Activated CD8-positive, alpha-beta T cell treated with anti-CD3 and anti-CD28 coated beads, Interleukin-2, amount 10 ng/mL, durations not matched to agents 7 days and 5 days (primary cell): ENCODE data around the gene PPP2R2C. TPM values are rescaled to one million over a fixed set of nuclear protein-coding genes. Genes with fewer than 3 reads are reported as not detected.

ENCODE experiments used
- ATAC-seq: fragments of 150-1000 bp; cut with Tn5 transposase; one replicate; pipeline ENCODE4 v1.10.0; 2021; ENCODE audit warnings: moderate library complexity
- CTCF ChIA-PET: fragments of 350-600 bp; sonication (Branson Sonifier 250); formaldehyde crosslinking; loops from one replicate; lab custom pipeline; 2021; ENCODE audit warnings: antibody characterized with exemption; lab: Charles Lee
- POLR2A ChIA-PET: fragments of 350-600 bp; sonication (Branson Sonifier 250); formaldehyde crosslinking; loops from one replicate; lab custom pipeline; 2021; ENCODE audit warnings: antibody characterized with exemption; lab: Charles Lee
- DNase-seq: peaks from one replicate; pipeline ENCODE4 v3.0.0-alpha.2; 2020
- H3K27ac Mint-ChIP-seq: one replicate; pipeline ENCODE4 v1.8.0; 2021; ENCODE audit warnings: mild to moderate bottlenecking, mixed read lengths
- H3K27me3 Mint-ChIP-seq: one replicate; pipeline ENCODE4 v1.8.0; 2021; ENCODE audit warnings: low read depth, mixed read lengths
- H3K36me3 Mint-ChIP-seq: one replicate; pipeline ENCODE4 v1.8.0; 2021; ENCODE audit warnings: low read depth, mixed read lengths
- H3K4me1 Mint-ChIP-seq: one replicate; pipeline ENCODE4 v1.8.0; 2021; ENCODE audit warnings: low read depth, mixed read lengths
- H3K4me3 Mint-ChIP-seq: one replicate; pipeline ENCODE4 v1.8.0; 2021; ENCODE audit warnings: mild to moderate bottlenecking, mixed read lengths
- H3K9me3 Mint-ChIP-seq: one replicate; pipeline ENCODE4 v1.8.0; 2022; ENCODE audit warnings: mixed read lengths; ENCODE audit not compliant: insufficient read depth
- total RNA-seq, 2 experiments: library from RNA; stranded (reverse); gene quantifications; one replicate each; pipeline ENCODE4 v1.2.3, GENCODE V29; 2021

The PPP2R2C gene
- total RNA-seq, 2 experiments from 2014 or later = not detected

- H3K9me3 Mint-ChIP-seq = no peaks in the 10 kb centered on the region
- H3K4me1 Mint-ChIP-seq = no peaks in the 10 kb centered on the region
- H3K27me3 Mint-ChIP-seq = peaks cover 29% of the 10 kb centered on the region
- no peak overlapping the region for H3K4me3 Mint-ChIP-seq
- H3K36me3 Mint-ChIP-seq = no peaks in the 10 kb centered on the region
- ATAC-seq (no peak), DNase-seq (no peak)
- POLR2A ChIA-PET = no interaction called here
- CTCF ChIA-PET = no interaction called here
- H3K27ac Mint-ChIP-seq = no peak overlapping the region
Observed at GRCh38 chr4:6463311-6464289, 8.8 kb downstream of the PPP2R2C start.

- ATAC-seq (no peak), DNase-seq (no peak)
- Mint-ChIP-seq H3K36me3 (no peaks in the 10 kb centered on the region), H3K4me1 (no peaks in the 10 kb centered on the region), H3K27ac (no peak overlapping the region), H3K9me3 (no peaks in the 10 kb centered on the region), H3K4me3 (no peak overlapping the region), H3K27me3 (peaks cover 13% of the 10 kb centered on the region)
- CTCF ChIA-PET = no interaction called here
- POLR2A ChIA-PET = no interaction called here
Observed at GRCh38 chr4:6461301-6462165, 10.9 kb downstream of the PPP2R2C start.

GRCh38 chr4:6460876-6461275, 11.5 kb downstream of the PPP2R2C start:
- no peak overlapping the region for H3K27ac Mint-ChIP-seq
- no peak overlapping the region for H3K4me3 Mint-ChIP-seq
- DNase-seq (no peak), ATAC-seq (no peak)
- H3K9me3 Mint-ChIP-seq = no peaks in the 10 kb centered on the region
- peaks cover 13% of the 10 kb centered on the region for H3K27me3 Mint-ChIP-seq
- no peaks in the 10 kb centered on the region for H3K36me3 Mint-ChIP-seq
- H3K4me1 Mint-ChIP-seq = no peaks in the 10 kb centered on the region
- ChIA-PET CTCF (no interaction called here), POLR2A (no interaction called here)

GRCh38 chr4:6458528-6458927, 13.9 kb downstream of the PPP2R2C start:
- ChIA-PET POLR2A (no interaction called here), CTCF (no interaction called here)
- Mint-ChIP-seq H3K36me3 (no peaks in the 10 kb centered on the region), H3K4me3 (no peak overlapping the region), H3K27me3 (peaks cover 13% of the 10 kb centered on the region), H3K4me1 (no peaks in the 10 kb centered on the region), H3K9me3 (no peaks in the 10 kb centered on the region), H3K27ac (no peak overlapping the region)
- ATAC-seq = no peak
- DNase-seq = no peak

GRCh38 chr4:6456450-6456849, 16.0 kb downstream of the PPP2R2C start:
- CTCF ChIA-PET = no interaction called here
- no peak overlapping the region for H3K27ac Mint-ChIP-seq
- POLR2A ChIA-PET = no interaction called here

GRCh38 chr4:6454112-6454910, 18.1 kb downstream of the PPP2R2C start:
- Mint-ChIP-seq H3K27ac (no peak overlapping the region), H3K36me3 (no peaks in the 10 kb centered on the region), H3K9me3 (no peaks in the 10 kb centered on the region), H3K4me3 (no peak overlapping the region), H3K27me3 (no peaks in the 10 kb centered on the region), H3K4me1 (no peaks in the 10 kb centered on the region)
- ATAC-seq = no peak
- ChIA-PET CTCF (no interaction called here), POLR2A (no interaction called here)
- DNase-seq = no peak

More at GRCh38 chr4:6456450-6456849, 16.0 kb downstream of the PPP2R2C start:
- H3K4me1 Mint-ChIP-seq = no peaks in the 10 kb centered on the region
- H3K27me3 Mint-ChIP-seq = peaks cover 10% of the 10 kb centered on the region
- ATAC-seq (no peak), DNase-seq (no peak)
- no peaks in the 10 kb centered on the region for H3K36me3 Mint-ChIP-seq
- no peaks in the 10 kb centered on the region for H3K9me3 Mint-ChIP-seq
- H3K4me3 Mint-ChIP-seq = no peak overlapping the region

- Mint-ChIP-seq H3K4me1 (no peaks in the 10 kb centered on the region), H3K4me3 (no peak overlapping the region), H3K27me3 (no peaks in the 10 kb centered on the region), H3K27ac (no peak overlapping the region), H3K36me3 (no peaks in the 10 kb centered on the region), H3K9me3 (no peaks in the 10 kb centered on the region)
- CTCF ChIA-PET = no interaction called here
- POLR2A ChIA-PET = no interaction called here
- DNase-seq (no peak), ATAC-seq (no peak)
Observed at GRCh38 chr4:6453688-6453990, 18.8 kb downstream of the PPP2R2C start.

- POLR2A ChIA-PET = no interaction called here
- CTCF ChIA-PET = no interaction called here
- DNase-seq (no peak), ATAC-seq (no peak)
- Mint-ChIP-seq H3K4me1 (no peaks in the 10 kb centered on the region), H3K27ac (no peak overlapping the region), H3K9me3 (no peaks in the 10 kb centered on the region), H3K36me3 (no peaks in the 10 kb centered on the region), H3K4me3 (no peak overlapping the region), H3K27me3 (no peaks in the 10 kb centered on the region)
Observed at GRCh38 chr4:6452897-6453687, 19.3 kb downstream of the PPP2R2C start.

- Mint-ChIP-seq H3K27me3 (no peaks in the 10 kb centered on the region), H3K4me1 (peaks cover 4% of the 10 kb centered on the region), H3K4me3 (no peak overlapping the region), H3K9me3 (no peaks in the 10 kb centered on the region), H3K36me3 (no peaks in the 10 kb centered on the region), H3K27ac (no peak overlapping the region)
- DNase-seq = no peak
- no peak for ATAC-seq
- CTCF ChIA-PET = no interaction called here
- POLR2A ChIA-PET = no interaction called here
Observed at GRCh38 chr4:6452116-6452896, 20.1 kb downstream of the PPP2R2C start.

- no peak overlapping the region for H3K27ac Mint-ChIP-seq
- DNase-seq (no peak), ATAC-seq (no peak)
- H3K4me3 Mint-ChIP-seq = no peak overlapping the region
- H3K9me3 Mint-ChIP-seq = no peaks in the 10 kb centered on the region
- H3K4me1 Mint-ChIP-seq = peaks cover 4% of the 10 kb centered on the region
- no peaks in the 10 kb centered on the region for H3K36me3 Mint-ChIP-seq
- CTCF ChIA-PET = no interaction called here
- no peaks in the 10 kb centered on the region for H3K27me3 Mint-ChIP-seq
- POLR2A ChIA-PET = no interaction called here
Observed at GRCh38 chr4:6451309-6451708, 21.1 kb downstream of the PPP2R2C start.
